ENCODE data around the gene EGFR.

Gene EGFR

GRCh38 chr7:55188590-55189138, 169.8 kb downstream of the EGFR start:
- Histone ChIP-seq H3K27me3 (no peaks in the 10 kb centered on the region), H3K36me3 (peaks cover 26 to 85% (median 53%) of the 10 kb centered on the region in 3 donors), H3K9me3 (no peaks in the 10 kb centered on the region), H3K4me1 (no peaks in the 10 kb centered on the region), H3K27ac (no peak overlapping the region), H3K4me3 (no peak overlapping the region)
- no peak for TF ChIP-seq CTCF (IDR thresholded peaks at IDR 0.05)
- intact Hi-C loops (cut with DNase I; ENCODE audit: low total_unique reads), result no loop called here
- DNase-seq, result no peak

GRCh38 chr7:55189146-55189766, 170.4 kb downstream of the EGFR start:
- peaks cover 26 to 85% (median 49%) of the 10 kb centered on the region in 3 donors for H3K36me3 ChIP-seq
- H3K27ac ChIP-seq, result no peak overlapping the region
- no peaks in the 10 kb centered on the region for H3K27me3 ChIP-seq
- DNase-seq, result no peak
- H3K9me3 ChIP-seq, result no peaks in the 10 kb centered on the region
- no peak for TF ChIP-seq CTCF (IDR thresholded peaks at IDR 0.05)
- H3K4me3 ChIP-seq, result no peak overlapping the region
- intact Hi-C loops (cut with DNase I; ENCODE audit: low total_unique reads), result no loop called here
- H3K4me1 ChIP-seq, result no peaks in the 10 kb centered on the region

GRCh38 chr7:55189878-55190436, 171.1 kb downstream of the EGFR start:
- no peak for TF ChIP-seq CTCF (IDR thresholded peaks at IDR 0.05)
- H3K36me3 ChIP-seq, result peaks cover 26 to 83% (median 51%) of the 10 kb centered on the region in 3 donors

GRCh38 chr7:55190511-55191160, 171.8 kb downstream of the EGFR start:
- intact Hi-C loops (cut with DNase I; ENCODE audit: low total_unique reads), result no loop called here
- TF ChIP-seq CTCF (IDR thresholded peaks at IDR 0.05), result no peak
- peaks cover 22 to 76% (median 44%) of the 10 kb centered on the region in 3 donors for H3K36me3 ChIP-seq
- no peaks in the 10 kb centered on the region for H3K27me3 ChIP-seq
- no peaks in the 10 kb centered on the region for H3K4me1 ChIP-seq
- no peak overlapping the region for H3K27ac ChIP-seq
- H3K9me3 ChIP-seq, result no peaks in the 10 kb centered on the region
- DNase-seq, result no peak
- H3K4me3 ChIP-seq, result no peak overlapping the region

More at GRCh38 chr7:55189878-55190436, 171.1 kb downstream of the EGFR start:
- Histone ChIP-seq H3K27ac (no peak overlapping the region), H3K4me3 (no peak overlapping the region), H3K9me3 (no peaks in the 10 kb centered on the region), H3K27me3 (no peaks in the 10 kb centered on the region), H3K4me1 (no peaks in the 10 kb centered on the region)
- intact Hi-C loops (cut with DNase I; ENCODE audit: low total_unique reads), result no loop called here
- DNase-seq, result no peak

GRCh38 chr7:55191161-55191925, 172.5 kb downstream of the EGFR start:
- intact Hi-C loops (cut with DNase I; ENCODE audit: low total_unique reads), result no loop called here
- Histone ChIP-seq H3K4me3 (no peak overlapping the region), H3K9me3 (no peaks in the 10 kb centered on the region), H3K27ac (no peak overlapping the region), H3K27me3 (no peaks in the 10 kb centered on the region), H3K4me1 (no peaks in the 10 kb centered on the region), H3K36me3 (peaks cover 15 to 69% (median 37%) of the 10 kb centered on the region in 3 donors)
- no peak for TF ChIP-seq CTCF (IDR thresholded peaks at IDR 0.05)
- no peak for DNase-seq

All from tibial artery (tissue), 4 donors.